Thyroid gland (tissue), 4 donors: ENCODE data around the gene DDX59. TPM values are rescaled to one million over a fixed set of nuclear protein-coding genes. Genes with fewer than 3 reads are reported as not detected.

Source experiments
- DNase-seq, 2 donors: peaks; one replicate each; pipeline ENCODE4 v3.0.0-alpha.2; 2019
- H3K27ac ChIP-seq, 3 donors: fragments of 200-600 bp; sonication (generic); 1 replicate in 2 of 3; 2 replicates in 1 of 3; pipeline ENCODE4 v1.5.1; 2016 to 2019; ENCODE audit warnings: mild to moderate bottlenecking in 1 of 3, moderate library complexity in 1 of 3
- H3K27me3 ChIP-seq: fragments of 200-600 bp; sonication (generic); one replicate; pipeline ENCODE4 v1.5.1; 2019
- H3K36me3 ChIP-seq, 2 donors: fragments of 200-600 bp; sonication (generic); one replicate each; pipeline ENCODE4 v1.5.1; 2016 to 2019
- H3K4me1 ChIP-seq, 2 donors: fragments of 200-600 bp; sonication (generic); one replicate each; pipeline ENCODE4 v1.5.1; 2017 to 2019
- H3K4me3 ChIP-seq, 3 donors: fragments of 200-600 bp; sonication (generic); replicated peaks in 1 of 3; 1 replicate in 2 of 3; 2 replicates in 1 of 3; pipeline ENCODE4 v1.5.1; 2016; ENCODE audit warnings: mild to moderate bottlenecking in 1 of 3
- H3K9me3 ChIP-seq: fragments of 200-600 bp; sonication (generic); one replicate; pipeline ENCODE4 v1.5.1; 2017
- POLR2A ChIP-seq, 2 donors: fragments of 450-650 bp; IDR thresholded peaks; one replicate each; pipeline ENCODE4 v1.6.1; 2017; ENCODE audit warnings: antibody characterized with exemption in 2 of 2, mild to moderate bottlenecking in 2 of 2, moderate library complexity in 1 of 2
- WGBS, 2 donors: methylation state at CpG; one replicate each; pipeline ENCODE4 v1.1.5; 2017; 5-methylcytosine and 5-hydroxymethylcytosine counted together
- intact Hi-C: fragments of 100-400 bp; cut with DNase I; formaldehyde crosslinking; loops from one replicate; pipeline ENCODE4 v1.15.1; 2023
- total RNA-seq, 4 donors: library from RNA; depleted of rRNA; stranded (reverse); fragments of >200 nt; gene quantifications; one replicate each; pipeline ENCODE4 v1.2.3, GENCODE V29; 2016
- TF ChIP-seq, protein P1 (sequence below), 6 experiments: fragments of 200-600 bp in 3 of 6; fragments of 450-650 bp in 3 of 6; sonication (generic) in 3 of 6; IDR thresholded peaks; one replicate each; pipeline ENCODE4 v1.5.1; 2016 to 2019; ENCODE audit warnings: antibody characterized with exemption in 6 of 6, mild to moderate bottlenecking in 2 of 6, inconsistent platforms in 1 of 6, moderate library complexity in 1 of 6

The DDX59 gene
- total RNA-seq, 4 donors from 2014 or later: 18.3 to 33.2 (median 28.7) TPM

DNA sequence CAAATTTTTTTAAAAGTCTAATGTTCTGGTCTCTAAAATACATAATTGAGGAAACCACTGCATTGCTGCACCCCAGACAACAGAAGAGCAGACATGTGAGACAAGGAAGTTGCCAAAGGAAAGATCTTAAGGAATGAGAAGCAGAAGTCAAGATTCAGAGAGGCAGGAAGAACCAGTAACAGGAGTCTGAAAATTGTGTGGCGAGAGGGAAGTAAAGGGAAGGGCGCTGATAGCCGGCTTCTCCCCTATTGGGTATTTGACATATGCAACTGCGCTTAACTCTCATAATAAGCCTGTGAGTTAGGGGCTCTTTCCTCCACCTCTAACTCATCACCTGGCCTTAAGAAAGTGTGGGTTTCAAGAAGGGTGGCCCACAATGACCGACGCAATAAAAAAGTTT is 27.2 kb downstream of the DDX59 start:
- Histone ChIP-seq H3K36me3 (no peaks in the 10 kb centered on the region), H3K9me3 (no peaks in the 10 kb centered on the region), H3K4me3 (no peak overlapping the region), H3K4me1 (peaks cover 0 to 4% of the 10 kb centered on the region in 2 donors), H3K27ac (no peak overlapping the region), H3K27me3 (no peaks in the 10 kb centered on the region)
- intact Hi-C loops: no loop called here
- TF ChIP-seq, protein P1, sequence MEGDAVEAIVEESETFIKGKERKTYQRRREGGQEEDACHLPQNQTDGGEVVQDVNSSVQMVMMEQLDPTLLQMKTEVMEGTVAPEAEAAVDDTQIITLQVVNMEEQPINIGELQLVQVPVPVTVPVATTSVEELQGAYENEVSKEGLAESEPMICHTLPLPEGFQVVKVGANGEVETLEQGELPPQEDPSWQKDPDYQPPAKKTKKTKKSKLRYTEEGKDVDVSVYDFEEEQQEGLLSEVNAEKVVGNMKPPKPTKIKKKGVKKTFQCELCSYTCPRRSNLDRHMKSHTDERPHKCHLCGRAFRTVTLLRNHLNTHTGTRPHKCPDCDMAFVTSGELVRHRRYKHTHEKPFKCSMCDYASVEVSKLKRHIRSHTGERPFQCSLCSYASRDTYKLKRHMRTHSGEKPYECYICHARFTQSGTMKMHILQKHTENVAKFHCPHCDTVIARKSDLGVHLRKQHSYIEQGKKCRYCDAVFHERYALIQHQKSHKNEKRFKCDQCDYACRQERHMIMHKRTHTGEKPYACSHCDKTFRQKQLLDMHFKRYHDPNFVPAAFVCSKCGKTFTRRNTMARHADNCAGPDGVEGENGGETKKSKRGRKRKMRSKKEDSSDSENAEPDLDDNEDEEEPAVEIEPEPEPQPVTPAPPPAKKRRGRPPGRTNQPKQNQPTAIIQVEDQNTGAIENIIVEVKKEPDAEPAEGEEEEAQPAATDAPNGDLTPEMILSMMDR (IDR thresholded peaks at IDR 0.05): no peak
- no peak for TF ChIP-seq POLR2A (IDR thresholded peaks at IDR 0.05)
- WGBS, 2 donors: 94 to 98% methylated on average over 6 of the region's 6 CpGs
- DNase-seq: no peak

DNA sequence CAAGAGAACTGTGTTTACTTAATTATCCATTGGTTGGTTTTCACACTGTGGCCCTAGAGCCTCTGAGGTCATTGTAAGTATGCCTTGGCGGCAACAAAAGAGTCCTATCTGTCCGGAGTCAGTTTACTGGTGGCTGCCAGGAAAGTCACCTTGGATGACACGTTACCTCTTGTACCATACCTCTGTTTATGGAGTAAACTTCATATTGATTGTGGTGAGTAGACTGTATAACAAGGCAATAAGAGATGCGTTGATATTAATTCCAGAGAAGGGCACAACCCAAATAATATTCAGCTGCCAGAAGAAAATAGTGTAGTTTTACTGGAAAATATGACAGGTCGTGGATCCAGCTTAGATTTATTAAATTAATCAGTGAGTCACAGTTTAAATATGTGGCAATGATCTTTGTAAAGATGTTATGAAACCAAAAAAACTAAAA is 28.7 kb downstream of the DDX59 start:
- H3K36me3 ChIP-seq: no peaks in the 10 kb centered on the region
- intact Hi-C loops: no loop called here
- H3K27ac ChIP-seq: no peak overlapping the region
- no peak overlapping the region for H3K4me3 ChIP-seq
- peaks cover 0 to 4% of the 10 kb centered on the region in 2 donors for H3K4me1 ChIP-seq
- H3K9me3 ChIP-seq: no peaks in the 10 kb centered on the region
- 84 to 95% methylated on average over 5 of the region's 5 CpGs for WGBS, 2 donors
- TF ChIP-seq, protein P1 (IDR thresholded peaks at IDR 0.05): no peak
- TF ChIP-seq POLR2A (IDR thresholded peaks at IDR 0.05): no peak
- DNase-seq: no peak
- no peaks in the 10 kb centered on the region for H3K27me3 ChIP-seq

DNA sequence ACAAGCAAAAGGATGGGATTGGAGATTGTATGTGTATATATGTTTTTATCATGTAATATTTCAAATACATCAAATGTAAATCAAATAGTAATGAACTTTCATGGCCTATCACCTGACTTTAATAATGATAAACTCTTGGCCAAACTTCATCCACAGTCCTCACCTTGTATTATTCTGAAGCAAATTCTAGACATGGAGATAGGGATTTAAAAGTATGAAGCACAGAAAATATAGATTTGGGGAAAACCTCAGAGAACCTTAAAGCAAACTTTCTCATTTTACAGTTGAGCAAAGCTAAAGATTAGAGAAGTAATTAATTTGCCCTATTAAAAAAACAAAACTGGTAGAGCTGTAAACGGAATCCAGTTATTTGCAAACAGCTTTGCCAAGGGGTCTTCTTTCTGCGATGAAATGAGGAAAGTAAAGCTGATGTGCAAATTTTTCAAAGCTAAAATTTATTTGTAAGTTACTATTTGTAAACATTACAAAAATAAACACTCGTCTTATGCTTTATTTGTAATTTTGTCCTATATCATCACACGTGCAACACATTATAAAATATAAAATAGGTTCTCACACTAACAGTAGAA is 29.2 kb downstream of the DDX59 start:
- peaks cover 0 to 4% of the 10 kb centered on the region in 2 donors for H3K4me1 ChIP-seq
- intact Hi-C loops: no loop called here
- no peaks in the 10 kb centered on the region for H3K27me3 ChIP-seq
- DNase-seq: no peak
- no peak overlapping the region for H3K4me3 ChIP-seq
- H3K27ac ChIP-seq: no peak overlapping the region
- 96% methylated on average over 4 of the region's 4 CpGs for WGBS, 2 donors
- no peaks in the 10 kb centered on the region for H3K9me3 ChIP-seq
- no peaks in the 10 kb centered on the region for H3K36me3 ChIP-seq
- TF ChIP-seq, protein P1 (IDR thresholded peaks at IDR 0.05): no peak
- no peak for TF ChIP-seq POLR2A (IDR thresholded peaks at IDR 0.05)

DNA sequence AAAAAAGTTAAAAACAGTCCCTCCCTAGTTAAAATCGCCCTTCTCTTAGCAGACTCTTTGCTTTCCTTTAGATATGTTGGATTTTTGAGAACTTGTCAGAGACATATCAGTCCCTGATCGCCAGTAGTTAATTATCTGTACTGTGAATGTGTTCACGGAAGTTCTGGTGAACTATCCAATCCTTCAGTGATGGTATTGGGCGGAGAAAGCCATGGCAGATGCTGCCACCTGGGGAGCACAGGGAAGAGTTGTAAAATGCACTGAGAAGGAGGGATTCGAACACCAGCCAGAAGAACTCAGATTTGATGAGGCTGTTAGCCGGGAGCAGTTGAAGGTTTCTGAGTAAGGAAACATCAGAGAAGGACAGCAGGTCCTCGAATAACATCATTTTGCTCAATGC is 31.6 kb downstream of the DDX59 start:
- WGBS, 2 donors: 88 to 89% methylated on average over 7 of the region's 7 CpGs
- Histone ChIP-seq H3K27me3 (no peaks in the 10 kb centered on the region), H3K4me1 (no peaks in the 10 kb centered on the region), H3K36me3 (no peaks in the 10 kb centered on the region), H3K4me3 (no peak overlapping the region), H3K9me3 (no peaks in the 10 kb centered on the region), H3K27ac (no peak overlapping the region)
- DNase-seq: no peak
- intact Hi-C loops: no loop called here
- no peak for TF ChIP-seq POLR2A (IDR thresholded peaks at IDR 0.05)
- TF ChIP-seq, protein P1 (IDR thresholded peaks at IDR 0.05): no peak

DNA sequence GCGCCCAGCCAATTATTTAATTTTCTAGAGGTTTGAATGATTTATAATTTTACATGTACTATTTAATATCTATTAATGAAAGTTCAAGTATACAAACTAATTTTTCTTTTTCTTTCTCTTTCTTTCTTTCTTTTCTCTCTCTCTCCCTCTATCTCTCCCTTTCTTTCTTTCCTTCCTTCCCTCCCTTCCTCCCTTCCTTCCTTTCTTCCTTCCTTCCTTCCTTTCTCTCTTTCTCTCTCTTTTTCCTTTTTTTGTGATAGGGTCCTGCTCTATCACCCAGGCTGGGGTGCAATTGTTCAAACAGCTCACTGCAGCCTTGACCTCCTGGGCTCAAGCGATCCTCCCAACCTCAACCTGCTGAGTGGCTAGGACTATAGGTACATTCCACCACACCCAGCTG is 33.0 kb downstream of the DDX59 start:
- no peak for DNase-seq
- no peaks in the 10 kb centered on the region for H3K36me3 ChIP-seq
- H3K27me3 ChIP-seq: no peaks in the 10 kb centered on the region
- 97 to 98% methylated on average over 2 of the region's 2 CpGs for WGBS, 2 donors
- no peak overlapping the region for H3K4me3 ChIP-seq
- H3K4me1 ChIP-seq: no peaks in the 10 kb centered on the region
- intact Hi-C loops: no loop called here
- no peaks in the 10 kb centered on the region for H3K9me3 ChIP-seq
- TF ChIP-seq, protein P1 (IDR thresholded peaks at IDR 0.05): no peak
- TF ChIP-seq POLR2A (IDR thresholded peaks at IDR 0.05): no peak
- no peak overlapping the region for H3K27ac ChIP-seq
